Thyroid gland (tissue), 4 donors: Measurements from ENCODE around the gene CLNS1A. TPM values are rescaled to one million over a fixed set of nuclear protein-coding genes. Genes with fewer than 3 reads are reported as not detected.
"Not testable (repeated sequence)": the region's sequence is repeated elsewhere in the genome, so short reads cannot be mapped to it uniquely, and the experiment has no call there.

Experiments
- DNase-seq, 2 donors: peaks; one replicate each; pipeline ENCODE4 v3.0.0-alpha.2; 2019
- H3K27ac ChIP-seq, 3 donors: fragments of 200-600 bp; sonication (generic); 1 replicate in 2 of 3; 2 replicates in 1 of 3; pipeline ENCODE4 v1.5.1; 2016 to 2019; ENCODE audit warnings: mild to moderate bottlenecking in 1 of 3, moderate library complexity in 1 of 3
- H3K27me3 ChIP-seq: fragments of 200-600 bp; sonication (generic); one replicate; pipeline ENCODE4 v1.5.1; 2019
- H3K36me3 ChIP-seq, 2 donors: fragments of 200-600 bp; sonication (generic); one replicate each; pipeline ENCODE4 v1.5.1; 2016 to 2019
- H3K4me1 ChIP-seq, 2 donors: fragments of 200-600 bp; sonication (generic); one replicate each; pipeline ENCODE4 v1.5.1; 2017 to 2019
- H3K4me3 ChIP-seq, 3 donors: fragments of 200-600 bp; sonication (generic); replicated peaks in 1 of 3; 1 replicate in 2 of 3; 2 replicates in 1 of 3; pipeline ENCODE4 v1.5.1; 2016; ENCODE audit warnings: mild to moderate bottlenecking in 1 of 3
- H3K9me3 ChIP-seq: fragments of 200-600 bp; sonication (generic); one replicate; pipeline ENCODE4 v1.5.1; 2017
- CTCF ChIP-seq, 6 experiments: fragments of 200-600 bp in 3 of 6; fragments of 450-650 bp in 3 of 6; sonication (generic) in 3 of 6; IDR thresholded peaks; one replicate each; pipeline ENCODE4 v1.5.1; 2016 to 2019; ENCODE audit warnings: antibody characterized with exemption in 6 of 6, mild to moderate bottlenecking in 2 of 6, inconsistent platforms in 1 of 6, moderate library complexity in 1 of 6
- POLR2A ChIP-seq, 2 donors: fragments of 450-650 bp; IDR thresholded peaks; one replicate each; pipeline ENCODE4 v1.6.1; 2017; ENCODE audit warnings: antibody characterized with exemption in 2 of 2, mild to moderate bottlenecking in 2 of 2, moderate library complexity in 1 of 2
- WGBS, 2 donors: methylation state at CpG; one replicate each; pipeline ENCODE4 v1.1.5; 2017; 5-methylcytosine and 5-hydroxymethylcytosine counted together
- intact Hi-C: fragments of 100-400 bp; cut with DNase I; formaldehyde crosslinking; loops from one replicate; pipeline ENCODE4 v1.15.1; 2023
- total RNA-seq, 4 donors: library from RNA; depleted of rRNA; stranded (reverse); fragments of >200 nt; gene quantifications; one replicate each; pipeline ENCODE4 v1.2.3, GENCODE V29; 2016

Gene CLNS1A
- total RNA-seq, 4 donors from 2014 or later, result 78.9 to 118 (median 90.7) TPM

GRCh38 chr11:77590194-77590782 lies 47.3 kb downstream of the CLNS1A start:
- peak; percentile 53 to 59 for DNase-seq

GRCh38 chr11:77589521-77590193 lies 47.9 kb downstream of the CLNS1A start, which contains the start of gene AQP11:
AQP11 (plus strand) TSS chr11:77589953; CDS start chr11:77589993, 40 bp downstream.
- no peaks in the 10 kb centered on the region for H3K36me3 ChIP-seq
- 0% methylated on average over 19 to 25 of the region's 75 CpGs for WGBS, 2 donors
- H3K27ac ChIP-seq, result peak within 1 kb of the TSS; percentile 71 to 83 (median 78)
- intact Hi-C loops, result no loop called here
- peak; percentile 94 to 95 for DNase-seq
- peak within 1 kb of the TSS; percentile 13 to 76 (median 54) for H3K4me3 ChIP-seq
- peaks cover 0 to 10% of the 10 kb centered on the region in 2 donors for H3K4me1 ChIP-seq
- TF ChIP-seq POLR2A (IDR thresholded peaks at IDR 0.05), result peak in 1 of 2 donors; percentile 69
- no peak for TF ChIP-seq CTCF (IDR thresholded peaks at IDR 0.05)
- H3K27me3 ChIP-seq, result no peaks in the 10 kb centered on the region
- H3K9me3 ChIP-seq, result no peaks in the 10 kb centered on the region

More at GRCh38 chr11:77590194-77590782, 47.3 kb downstream of the CLNS1A start:
- intact Hi-C loops, result no loop called here
- peak overlapping the region in 1 of 3 donors; percentile 78 for H3K27ac ChIP-seq
- H3K4me3 ChIP-seq, result peak overlapping the region; percentile 13 to 76 (median 54)
- H3K36me3 ChIP-seq, result no peaks in the 10 kb centered on the region
- H3K27me3 ChIP-seq, result no peaks in the 10 kb centered on the region
- WGBS, 2 donors, result 10 to 25% methylated on average over 12 to 16 of the region's 31 CpGs
- no peak for TF ChIP-seq POLR2A (IDR thresholded peaks at IDR 0.05)
- TF ChIP-seq CTCF (IDR thresholded peaks at IDR 0.05), result no peak
- peaks cover 0 to 10% of the 10 kb centered on the region in 2 donors for H3K4me1 ChIP-seq
- no peaks in the 10 kb centered on the region for H3K9me3 ChIP-seq

- DNase-seq, result no peak
- intact Hi-C loops, result no loop called here
- Histone ChIP-seq H3K36me3 (no peaks in the 10 kb centered on the region), H3K4me3 (peak overlapping the region; percentile 13 to 76 (median 54)), H3K9me3 (no peaks in the 10 kb centered on the region), H3K27me3 (no peaks in the 10 kb centered on the region), H3K27ac (peak overlapping the region; percentile 71 to 83 (median 78)), H3K4me1 (peaks cover 0 to 10% of the 10 kb centered on the region in 2 donors)
- TF ChIP-seq CTCF (IDR thresholded peaks at IDR 0.05), result no peak
- no peak for TF ChIP-seq POLR2A (IDR thresholded peaks at IDR 0.05)
- WGBS, 2 donors, result 2 to 3% methylated on average over 12 to 19 of the region's 19 CpGs
Measured at GRCh38 chr11:77589181-77589520, 48.4 kb downstream of the CLNS1A start.

GRCh38 chr11:77580712-77581337 lies 56.8 kb downstream of the CLNS1A start:
- no peak for DNase-seq
- TF ChIP-seq POLR2A (IDR thresholded peaks at IDR 0.05), result no peak
- no peak for TF ChIP-seq CTCF (IDR thresholded peaks at IDR 0.05)
- intact Hi-C loops, result no loop called here

GRCh38 chr11:77575428-77575827 lies 62.2 kb downstream of the CLNS1A start:
- H3K9me3 ChIP-seq, H3K27ac ChIP-seq, H3K27me3 ChIP-seq, DNase-seq, H3K36me3 ChIP-seq, H3K4me1 ChIP-seq, H3K4me3 ChIP-seq, intact Hi-C loops: not testable (repeated sequence)
- 3 to 4% methylated on average over 1 of the region's 1 CpG for WGBS, 2 donors

More at GRCh38 chr11:77580712-77581337, 56.8 kb downstream of the CLNS1A start:
- Histone ChIP-seq H3K27ac (no peak overlapping the region), H3K4me3 (no peak overlapping the region), H3K36me3 (no peaks in the 10 kb centered on the region), H3K27me3 (no peaks in the 10 kb centered on the region), H3K4me1 (no peaks in the 10 kb centered on the region), H3K9me3 (no peaks in the 10 kb centered on the region)
- 81 to 84% methylated on average over 5 of the region's 5 CpGs for WGBS, 2 donors

GRCh38 chr11:77570896-77571295 lies 66.7 kb downstream of the CLNS1A start:
- intact Hi-C loops, H3K4me3 ChIP-seq, H3K27me3 ChIP-seq, DNase-seq, H3K27ac ChIP-seq, H3K9me3 ChIP-seq, H3K4me1 ChIP-seq, H3K36me3 ChIP-seq: not testable (repeated sequence)
- WGBS, 2 donors, result 10 to 24% methylated on average over 1 of the region's 1 CpG
